Activated CD8-positive, alpha-beta memory T cell treated with anti-CD3 and anti-CD28 coated beads, Interleukin-2, amount 50 U/mL, for 1 hour (primary cell): ENCODE measurements around the gene MOAP1.
"Not testable (repeated sequence)": the region's sequence is repeated elsewhere in the genome, so short reads cannot be mapped to it uniquely, and the experiment has no call there.

ENCODE experiments used
- DNase-seq: peaks from one replicate; pipeline ENCODE4 v3.0.0-alpha.2; 2020; ENCODE audit errors: extremely low read depth

The MOAP1 gene, protein sequence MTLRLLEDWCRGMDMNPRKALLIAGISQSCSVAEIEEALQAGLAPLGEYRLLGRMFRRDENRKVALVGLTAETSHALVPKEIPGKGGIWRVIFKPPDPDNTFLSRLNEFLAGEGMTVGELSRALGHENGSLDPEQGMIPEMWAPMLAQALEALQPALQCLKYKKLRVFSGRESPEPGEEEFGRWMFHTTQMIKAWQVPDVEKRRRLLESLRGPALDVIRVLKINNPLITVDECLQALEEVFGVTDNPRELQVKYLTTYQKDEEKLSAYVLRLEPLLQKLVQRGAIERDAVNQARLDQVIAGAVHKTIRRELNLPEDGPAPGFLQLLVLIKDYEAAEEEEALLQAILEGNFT

DNA sequence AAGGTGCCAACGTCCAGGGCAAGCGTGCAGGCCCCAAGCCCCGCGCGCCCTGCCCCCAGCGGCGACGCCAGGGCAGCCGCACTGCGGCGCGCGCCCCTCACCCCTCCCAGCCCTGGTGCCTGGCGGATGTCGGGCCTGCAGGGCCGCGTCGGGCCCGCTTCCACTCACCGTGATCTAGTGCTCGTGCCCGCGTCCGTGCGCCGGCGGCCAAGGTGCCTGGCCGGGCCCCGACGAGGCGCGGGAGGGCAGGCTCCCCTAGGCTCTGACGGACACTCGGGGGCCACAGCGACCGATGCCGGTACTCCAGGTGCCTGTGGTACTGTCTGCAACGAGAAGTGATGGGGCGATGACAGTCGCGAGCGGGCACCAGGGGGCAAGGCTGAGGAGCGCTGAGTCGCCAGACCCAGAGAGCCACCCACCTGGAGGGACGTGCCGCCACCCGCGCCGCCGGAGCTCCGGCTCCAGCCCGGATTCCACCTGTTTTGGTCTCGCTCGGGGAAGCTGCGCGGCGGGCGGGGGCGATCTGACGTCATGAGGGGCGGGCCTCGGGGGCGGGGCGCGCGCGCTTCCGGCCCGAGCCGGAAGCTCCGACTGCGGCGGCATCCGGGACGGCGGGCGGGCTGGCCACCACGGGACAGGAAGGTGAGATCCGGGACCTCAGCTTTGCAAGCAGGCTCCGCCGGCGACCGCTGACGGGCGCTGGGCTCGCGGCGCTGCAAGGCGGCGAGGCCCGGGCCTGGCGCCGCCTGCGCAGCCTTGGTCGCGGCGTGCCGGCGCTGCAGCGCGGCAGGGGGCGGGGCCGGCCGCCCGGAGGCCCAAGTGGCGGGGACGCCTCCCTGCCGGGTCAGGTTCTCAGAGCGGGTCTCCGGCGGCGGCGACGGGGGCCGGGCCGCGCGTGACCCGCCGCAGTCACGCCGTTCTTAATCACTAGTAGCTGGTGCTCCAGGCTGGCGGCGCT is at the start of gene MOAP1, which contains the start of gene LYSET:
TSS of gene MOAP1 (minus strand) at position 507 of the 958 bp plus-strand sequence. CDS start 655 bp downstream, outside the sequence.
TSS of gene LYSET (plus strand) at position 927 of the 958 bp plus-strand sequence. CDS start 89 bp downstream, outside the sequence.
- peak; percentile 81 for DNase-seq

DNA sequence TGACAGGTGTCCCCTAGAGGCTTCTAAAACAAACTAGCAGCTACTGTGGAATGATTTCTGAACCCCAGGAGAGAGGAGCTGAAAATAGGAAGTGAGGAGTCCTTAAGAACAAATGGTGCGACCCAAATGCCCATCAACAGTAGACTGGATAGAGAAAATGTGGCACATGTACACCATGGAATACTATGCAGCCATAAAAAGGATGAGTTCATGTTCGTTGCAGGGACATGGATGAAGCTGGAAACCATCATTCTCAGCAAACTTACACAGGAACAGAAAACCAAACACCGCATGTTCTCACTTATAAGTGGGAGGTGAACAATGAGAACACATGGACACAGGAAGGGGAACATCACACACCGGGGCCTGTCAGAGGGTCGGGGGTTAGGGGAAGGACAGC is 48.4 kb upstream of the MOAP1 start:
- not testable (repeated sequence) for DNase-seq

DNA sequence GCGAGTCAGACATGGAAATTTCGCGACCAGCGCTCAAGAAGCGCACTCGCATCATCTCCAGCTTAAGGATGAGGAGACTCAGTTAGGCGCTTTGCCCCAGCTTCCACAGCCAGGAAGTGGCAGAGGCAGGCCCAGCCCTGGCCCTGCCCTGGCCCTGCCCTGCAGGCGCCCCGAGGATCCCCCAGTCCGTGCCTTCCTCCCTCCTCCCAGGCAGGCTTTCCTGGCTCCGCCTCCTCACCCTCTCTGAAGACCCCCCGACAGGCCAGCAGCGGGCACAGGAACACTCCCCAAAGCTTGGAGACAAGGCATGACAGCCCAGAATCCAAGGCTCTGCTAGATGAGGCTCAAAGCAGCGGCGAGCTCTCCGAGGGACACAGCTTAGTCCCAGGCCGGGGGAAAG is 47.5 kb upstream of the MOAP1 start:
- no peak for DNase-seq

DNA sequence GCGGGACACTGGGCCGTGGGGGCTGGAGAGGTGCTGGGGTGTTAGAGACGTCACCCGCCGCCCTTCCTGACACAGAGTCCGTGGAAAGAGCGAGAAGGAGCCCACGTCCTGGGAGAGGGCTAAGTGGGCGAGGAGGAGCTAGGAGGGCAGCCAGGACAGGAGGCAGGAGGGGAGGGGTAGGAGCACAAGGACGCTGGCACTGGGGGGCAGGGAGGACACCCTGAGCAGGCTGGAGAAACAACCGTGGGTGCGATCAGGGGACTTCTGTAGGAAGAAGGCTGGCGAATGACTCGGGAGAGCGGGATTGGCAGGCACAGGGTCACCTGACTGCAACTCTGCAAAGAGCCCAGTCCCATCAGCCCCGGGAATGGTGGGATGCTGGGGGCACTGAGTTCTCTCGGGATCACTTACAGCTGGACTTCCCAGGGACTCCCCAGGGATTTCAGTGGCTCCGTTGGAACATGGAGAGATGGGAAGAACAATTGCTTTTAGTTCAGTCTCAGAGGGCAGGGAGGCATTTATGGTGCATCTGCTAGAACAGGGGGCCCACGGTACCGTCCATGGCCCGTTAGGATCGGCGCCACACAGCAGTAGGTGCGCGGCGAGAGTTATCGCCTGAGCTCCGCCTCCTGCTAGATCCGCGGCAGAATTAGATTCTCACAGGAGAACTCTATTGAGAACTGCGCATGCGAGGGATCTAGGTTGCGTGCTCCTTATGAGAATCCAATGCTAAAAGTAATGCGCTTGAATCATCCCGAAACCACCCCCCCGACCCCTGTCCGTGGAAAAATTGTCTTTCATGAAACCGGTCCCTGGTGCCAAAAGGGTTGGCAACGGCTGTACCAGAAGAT is 46.7 kb upstream of the MOAP1 start:
- no peak for DNase-seq

DNA sequence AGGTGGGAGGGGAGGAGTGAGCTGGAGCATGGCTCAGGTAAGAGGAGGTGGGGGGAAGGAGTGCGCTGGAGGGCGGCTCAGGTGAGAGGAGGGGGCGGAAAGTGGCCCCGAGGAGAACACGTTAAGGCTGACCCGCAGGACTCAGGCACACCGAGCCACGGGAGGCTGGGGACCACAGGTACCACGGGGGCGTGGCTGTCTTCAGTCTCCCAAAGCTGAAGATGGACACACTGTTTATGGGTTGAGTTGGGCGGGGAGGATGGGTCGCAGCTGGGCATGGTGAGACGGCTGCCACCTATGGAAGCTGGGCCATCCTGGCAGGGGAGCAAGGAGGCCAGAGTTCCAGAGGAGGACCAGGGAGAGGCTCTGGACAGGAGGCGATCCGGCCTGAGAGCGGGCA is 45.8 kb upstream of the MOAP1 start:
- DNase-seq, result no peak

GRCh38 chr14:93228550-93228949 is 43.9 kb upstream of the MOAP1 start:
- DNase-seq, result no peak

- no peak for DNase-seq
Observed at GRCh38 chr14:93223565-93223964, 38.9 kb upstream of the MOAP1 start.

DNA sequence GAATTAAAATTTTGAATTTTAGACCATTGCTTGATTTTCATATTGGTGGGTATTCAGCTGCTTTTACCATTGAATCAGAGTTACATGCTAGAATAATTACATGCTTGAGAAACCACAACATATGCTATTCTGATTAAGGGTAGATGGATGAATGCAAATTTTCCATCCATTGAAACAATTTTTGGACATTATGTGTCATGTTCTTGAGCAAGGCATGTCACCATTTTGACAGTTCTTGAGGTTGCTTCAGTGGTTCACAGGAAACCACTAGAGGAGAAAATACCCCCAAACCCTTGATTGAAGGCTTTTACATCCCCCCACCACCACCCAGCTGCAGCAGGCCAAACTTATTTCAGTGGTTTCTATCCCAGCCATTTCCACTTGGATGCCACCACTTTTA is 35.8 kb upstream of the MOAP1 start:
- no peak for DNase-seq

DNA sequence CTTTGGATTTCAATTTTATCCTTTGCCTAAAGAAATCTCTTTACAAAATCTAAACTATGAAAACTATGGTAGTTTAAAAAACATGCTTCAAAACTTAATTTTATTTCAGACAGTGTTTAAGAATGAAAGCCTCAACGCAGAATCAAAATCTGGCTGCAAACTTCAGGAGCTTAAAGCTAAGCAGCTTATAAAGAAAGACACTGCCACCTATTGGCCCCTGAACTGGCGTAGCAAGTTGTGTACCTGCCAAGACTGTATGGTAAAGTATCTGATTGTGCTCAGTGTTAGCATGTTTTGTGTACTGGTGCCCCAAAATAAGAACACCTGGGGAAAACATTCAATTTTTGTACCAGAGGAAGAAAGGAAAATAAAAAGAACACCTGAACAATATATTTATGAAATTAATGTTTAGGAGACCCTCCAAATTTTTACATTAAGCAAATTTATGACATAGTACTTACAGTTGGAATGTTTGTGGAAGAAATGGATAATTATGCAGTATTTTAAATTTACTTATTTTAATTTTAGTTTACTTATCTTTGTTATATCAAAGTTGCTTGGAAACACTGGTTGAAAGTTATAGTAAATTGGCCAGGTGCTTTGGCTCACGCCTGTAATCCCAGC is 34.5 kb upstream of the MOAP1 start:
- peak; percentile 19 for DNase-seq

GRCh38 chr14:93214598-93214997 is 29.9 kb upstream of the MOAP1 start:
- DNase-seq, result no peak

- no peak for DNase-seq
Observed at GRCh38 chr14:93212432-93212831, 27.7 kb upstream of the MOAP1 start.

GRCh38 chr14:93207468-93208308 is 23.0 kb upstream of the MOAP1 start:
- DNase-seq, result no peak

DNA sequence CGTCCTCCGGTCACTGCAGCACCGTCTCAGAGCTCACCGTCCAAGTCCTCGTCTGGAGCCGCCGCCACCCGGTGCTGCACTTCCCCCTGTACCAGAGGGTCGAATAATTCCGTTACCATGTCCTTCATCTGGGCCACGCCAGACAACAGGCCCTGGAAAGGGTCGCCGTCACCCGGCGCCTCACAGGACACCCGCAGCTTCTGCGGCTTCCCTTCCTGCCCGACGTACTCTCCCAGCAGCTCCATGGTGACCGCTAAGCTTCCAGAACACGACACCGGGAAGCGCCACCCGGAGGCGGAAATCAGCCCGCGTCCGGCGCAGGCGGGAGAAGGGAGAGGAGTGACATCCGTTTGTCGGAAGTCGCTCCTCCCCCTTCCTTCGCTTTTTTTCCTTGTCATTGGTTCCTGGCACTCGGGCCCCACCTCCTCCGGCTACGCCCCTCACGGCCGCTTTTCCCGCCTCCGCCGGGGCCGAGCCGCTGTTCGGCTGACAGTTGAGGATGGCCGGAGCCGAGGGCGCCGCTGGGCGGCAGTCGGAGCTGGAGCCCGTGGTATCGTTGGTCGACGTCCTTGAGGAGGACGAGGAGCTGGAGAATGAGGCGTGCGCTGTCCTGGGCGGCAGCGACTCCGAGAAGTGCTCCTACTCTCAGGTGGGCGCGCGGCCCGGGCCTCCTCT is 22.2 kb upstream of the MOAP1 start, which contains the start of the genes GON7 and UBR7:
TSS of gene GON7 (minus strand) at position 273 of the 675 bp plus-strand sequence. CDS start at position 245, 28 bp downstream.
TSS of gene UBR7 (plus strand) at position 464 of the 675 bp plus-strand sequence. CDS start at position 500, 36 bp downstream.
- DNase-seq, result peak; percentile 51

- no peak for DNase-seq
Observed at GRCh38 chr14:93201155-93201704, 16.5 kb upstream of the MOAP1 start.

DNA sequence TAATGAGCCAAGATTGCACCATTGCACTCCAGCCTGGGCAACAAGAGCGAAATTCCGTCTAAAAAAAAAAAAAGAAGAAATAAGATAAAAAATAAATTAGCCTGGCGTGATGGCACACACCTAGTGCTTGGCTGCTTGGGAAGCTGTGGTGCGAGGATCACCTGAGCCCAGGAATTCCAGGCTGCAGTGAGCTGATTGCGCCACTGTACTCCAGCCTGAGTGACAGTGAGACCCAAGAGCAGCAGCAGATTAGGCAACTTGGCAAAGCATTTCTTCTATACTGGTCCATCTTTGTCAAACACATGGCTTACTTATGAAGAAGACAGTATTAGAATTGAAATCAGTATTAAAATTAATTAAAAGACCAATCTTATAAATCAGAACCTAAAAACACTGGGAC is 15.9 kb upstream of the MOAP1 start:
- no peak for DNase-seq

GRCh38 chr14:93199031-93199430 is 14.3 kb upstream of the MOAP1 start:
- no peak for DNase-seq

GRCh38 chr14:93195316-93195999 is 10.8 kb upstream of the MOAP1 start:
- no peak for DNase-seq

DNA sequence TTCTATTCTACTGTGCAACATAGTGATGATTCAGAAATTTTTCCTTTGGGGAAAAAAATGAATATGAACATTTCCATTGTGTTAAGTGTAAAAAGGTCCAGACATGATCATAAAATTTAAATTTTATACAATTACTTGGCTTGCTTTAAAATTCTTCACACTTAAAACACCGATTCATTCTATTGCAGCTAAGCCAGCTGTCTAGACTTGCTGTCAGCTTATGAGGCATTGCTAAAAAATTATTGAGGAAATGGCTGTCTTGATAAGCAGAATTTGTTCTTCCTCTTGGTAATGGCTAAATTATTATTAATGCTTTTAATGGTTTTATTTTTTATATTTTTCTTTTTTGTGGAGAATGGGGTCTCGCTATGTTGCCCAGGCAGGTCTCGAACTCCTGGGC is 2.3 kb upstream of the MOAP1 start:
- no peak for DNase-seq

DNA sequence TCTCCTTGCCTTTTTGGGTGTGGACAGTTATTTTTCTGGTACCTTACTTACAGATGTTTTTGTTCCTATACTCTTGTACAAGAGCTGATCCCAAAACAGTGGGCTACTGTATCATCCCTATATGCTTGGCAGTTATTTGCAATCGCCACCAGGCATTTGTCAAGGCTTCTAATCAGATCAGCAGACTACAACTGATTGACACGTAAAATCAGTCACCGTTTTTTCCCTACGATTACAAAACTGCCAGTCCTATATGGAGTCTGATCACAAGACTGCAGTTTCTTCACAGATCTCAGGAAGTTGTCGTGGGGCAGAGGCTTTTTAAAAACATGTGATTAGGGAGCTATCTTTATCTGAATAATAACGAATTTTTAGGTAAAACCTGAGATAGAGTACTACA is 1.8 kb upstream of the MOAP1 start:
- DNase-seq, result no peak
